ENCODE results near the gene PATL1.

DNA sequence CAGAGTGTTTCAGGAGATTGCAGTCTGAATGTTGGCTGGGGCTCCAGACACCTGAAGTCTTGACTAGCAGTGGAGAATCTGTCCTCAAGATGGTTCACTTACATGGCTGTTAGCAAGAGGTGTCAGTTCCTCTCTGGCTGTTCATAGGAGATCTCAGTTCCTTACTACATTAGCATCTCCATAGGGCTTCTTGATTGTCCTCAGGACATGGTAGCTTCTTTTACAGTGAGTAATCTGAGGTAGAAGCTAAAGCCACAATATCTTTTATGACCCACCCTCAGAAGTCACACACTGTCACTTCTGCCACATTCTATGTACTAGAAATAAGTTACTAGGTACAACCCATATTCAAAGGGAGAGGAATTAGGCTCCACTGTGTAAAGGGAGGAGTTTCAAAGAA is 10.5 kb upstream of the PATL1 start:
- TF ChIP-seq POLR2AphosphoS5 (IDR thresholded peaks at IDR 0.05; ENCODE audit: low read depth, low read length) = no peak
- no peak for TF ChIP-seq POLR2A (IDR thresholded peaks at IDR 0.05; ENCODE audit: low read depth, low read length)
- no peak for TF ChIP-seq TAF1 (IDR thresholded peaks at IDR 0.05; ENCODE audit: borderline replicate concordance, low read depth, low read length)

Measured in GM12892 (cell line).